RCC 7860 (cell line): ENCODE results near the gene ZNF182.
A peak's percentile ranks its signal among the peaks of the same experiment; 100 is the strongest.
"Not testable (repeated sequence)": the region's sequence is repeated elsewhere in the genome, so short reads cannot be mapped to it uniquely, and the experiment has no call there.

Experiments
- DNase-seq: peaks from one replicate; pipeline ENCODE4 v3.0.0-alpha.2; 2015; ENCODE audit warnings: low spot score
- FAIRE-seq: peaks from 2 replicates; lab custom pipeline; 2012; peaks lifted over from hg19 to GRCh38; lab: Jason Lieb, UNC

The ZNF182 gene

DNA sequence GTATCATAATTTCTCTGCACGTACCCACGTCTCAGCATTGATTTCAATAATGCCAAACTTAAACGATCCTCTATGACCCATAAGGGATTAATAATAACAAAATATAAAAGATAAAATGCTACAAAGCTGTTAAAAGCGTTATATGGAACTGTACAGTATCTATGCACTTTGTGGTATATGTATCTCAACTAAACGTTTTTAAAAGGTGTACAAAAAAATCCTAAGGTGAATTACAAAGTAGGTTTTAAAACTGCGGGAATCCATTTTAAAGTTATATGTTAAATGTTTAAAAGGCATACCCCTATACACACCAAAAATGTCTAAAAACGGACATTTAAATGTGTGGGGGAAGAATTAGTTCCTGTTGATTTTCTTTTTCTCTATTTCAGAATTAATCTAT lies 860 bp downstream of the ZNF182 start:
- DNase-seq, result no peak
- no peak for FAIRE-seq

DNA sequence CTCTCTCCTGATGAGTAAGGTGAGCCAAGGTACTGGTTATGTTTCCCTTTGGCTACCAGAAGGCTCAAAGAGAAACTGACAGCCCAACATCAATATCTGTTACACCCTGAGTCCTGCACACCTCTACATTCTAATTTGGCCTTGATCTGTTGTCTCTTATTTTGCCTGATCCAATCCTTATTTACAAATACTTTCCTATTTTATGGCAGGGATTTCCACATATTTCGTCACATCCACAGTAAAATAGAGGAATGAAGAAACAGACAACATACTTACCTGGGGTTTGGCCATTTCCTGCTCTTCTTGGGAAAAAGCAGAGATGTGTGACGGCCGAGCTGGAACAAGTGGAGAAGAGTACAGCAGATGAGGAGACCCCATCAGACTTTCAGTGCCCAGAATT lies 1.5 kb downstream of the ZNF182 start:
- no peak for DNase-seq
- FAIRE-seq, result no peak

DNA sequence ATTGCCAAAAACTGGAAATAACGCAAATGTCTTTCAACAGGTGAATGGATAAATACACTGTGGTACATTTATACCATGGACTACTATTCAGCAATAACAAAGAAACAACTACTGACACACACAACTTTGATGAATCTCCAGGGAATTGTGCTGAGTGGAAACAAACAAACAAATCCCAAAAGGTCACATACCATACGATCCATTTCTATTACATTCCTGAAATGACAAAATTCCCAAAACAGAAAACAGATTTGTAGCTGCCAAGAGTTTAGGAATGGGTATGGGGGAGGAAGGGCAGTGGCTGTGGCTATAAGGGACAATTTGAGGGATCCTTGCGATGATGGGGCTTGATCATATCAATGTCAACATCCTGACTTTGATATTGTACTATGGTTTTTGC lies 2.5 kb downstream of the ZNF182 start:
- DNase-seq, result no peak
- no peak for FAIRE-seq

DNA sequence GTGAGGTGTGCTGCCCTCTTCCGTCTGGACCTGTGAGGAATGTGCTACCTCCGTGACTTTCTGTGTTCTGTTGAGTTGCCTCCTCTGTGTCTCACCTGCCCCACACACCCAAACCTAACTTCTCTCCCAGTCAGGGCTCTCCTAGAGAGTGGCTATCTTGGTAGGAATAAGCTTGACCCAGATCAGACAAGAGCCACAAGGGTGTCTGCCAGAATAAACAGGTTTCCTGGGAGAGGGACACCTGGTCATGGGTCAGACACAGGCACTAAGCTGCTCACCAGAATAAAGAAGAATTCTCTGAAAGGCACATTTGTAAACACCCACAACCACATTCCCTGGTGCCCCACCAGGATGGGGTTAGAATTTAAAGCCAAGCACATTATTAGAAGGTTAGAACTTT lies 11.1 kb downstream of the ZNF182 start:
- DNase-seq, result no peak
- FAIRE-seq, result no peak

DNA sequence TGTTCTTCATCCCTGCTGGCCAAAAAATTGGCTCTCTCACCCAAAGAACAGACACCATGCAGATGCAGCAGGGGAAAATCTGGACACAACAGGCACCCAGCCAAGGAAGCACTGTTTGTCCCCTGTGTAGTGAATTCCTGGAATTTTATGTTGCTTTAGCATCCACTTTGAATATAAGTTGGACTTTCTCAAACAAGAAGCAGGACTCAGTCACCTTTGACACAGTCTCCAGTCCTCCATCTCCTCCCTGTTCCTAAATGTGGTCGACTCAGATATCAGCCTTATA lies 11.8 kb downstream of the ZNF182 start:
- FAIRE-seq, result no peak
- no peak for DNase-seq

DNA sequence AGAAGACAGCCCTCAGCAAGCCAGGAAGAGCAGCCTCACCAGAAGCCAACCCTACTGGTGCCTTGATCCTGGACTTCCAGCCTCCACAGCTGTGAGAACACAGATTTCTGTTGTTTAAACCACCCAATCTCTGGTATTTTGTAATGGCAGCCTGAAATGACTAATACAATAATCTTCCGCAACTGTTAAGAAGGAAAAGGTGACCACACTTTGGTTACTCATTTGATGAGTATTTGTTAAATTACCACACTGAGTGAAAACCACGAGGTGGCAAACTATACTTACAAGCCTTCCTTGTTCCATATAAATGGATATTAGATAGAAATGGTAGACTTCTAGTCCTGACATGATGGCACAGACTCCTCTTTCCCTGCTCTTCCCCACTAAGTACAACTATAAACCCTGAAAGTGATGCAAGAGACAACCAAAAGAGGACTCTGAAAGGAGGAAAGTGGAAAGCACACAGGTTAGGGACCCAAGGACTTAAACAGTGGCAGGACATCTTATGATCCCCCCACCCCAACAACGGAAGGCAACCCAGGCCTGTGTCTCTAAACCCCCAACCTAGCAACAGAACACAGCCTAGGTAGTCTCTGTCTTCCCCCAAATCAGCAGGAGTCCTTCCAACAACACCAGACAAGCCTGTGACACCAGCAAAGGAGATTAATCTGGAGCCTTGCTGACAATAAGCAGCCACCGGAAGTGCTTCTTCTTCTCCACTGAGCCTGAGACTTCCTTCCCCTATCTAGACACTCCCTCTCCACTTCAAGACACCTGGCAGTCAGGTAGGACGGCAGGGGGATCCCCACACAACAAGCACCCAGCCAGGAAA lies 12.3 kb downstream of the ZNF182 start:
- FAIRE-seq (peak; percentile 95), DNase-seq (peak; percentile 74)

DNA sequence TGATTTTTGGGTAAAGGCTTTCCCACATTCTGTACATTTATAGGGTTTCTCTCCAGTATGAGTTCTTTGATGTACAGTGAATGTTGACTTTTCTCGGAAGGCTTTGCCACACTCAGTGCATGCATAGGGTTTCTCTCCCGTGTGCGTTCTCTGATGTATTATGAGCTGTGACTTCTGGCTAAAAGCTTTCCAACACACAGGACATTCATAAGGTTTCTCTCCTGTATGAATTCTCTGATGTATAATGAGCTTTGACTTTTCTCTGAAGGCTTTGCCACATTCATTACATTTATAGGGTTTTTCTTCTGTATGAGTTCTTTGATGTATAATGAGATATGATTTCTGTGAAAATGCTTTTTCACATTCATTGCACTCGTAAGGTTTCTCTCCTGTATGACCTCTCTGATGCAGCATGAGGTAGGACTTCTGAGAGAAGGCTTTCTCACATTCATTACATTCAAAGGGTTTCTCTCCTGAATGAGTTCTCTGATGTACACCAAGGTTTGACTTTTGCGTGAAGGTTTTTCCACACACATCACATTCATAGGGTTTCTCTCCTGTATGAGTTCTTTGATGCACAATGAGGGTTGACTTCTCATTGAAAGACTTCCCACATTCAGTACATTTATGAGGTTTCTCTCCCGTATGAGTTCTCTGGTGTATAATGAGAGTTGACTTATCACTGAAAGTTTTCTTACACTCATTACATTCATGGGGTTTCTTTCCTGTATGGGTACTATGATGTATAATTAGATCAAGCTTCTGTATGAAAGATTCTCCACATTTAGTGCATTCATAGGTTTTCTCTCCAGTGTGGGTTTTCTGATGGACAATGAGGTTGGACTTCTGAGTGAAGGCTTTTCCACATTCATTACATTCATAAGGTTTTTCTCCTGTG lies 27.3 kb downstream of the ZNF182 start:
- DNase-seq (no peak), FAIRE-seq (no peak)

DNA sequence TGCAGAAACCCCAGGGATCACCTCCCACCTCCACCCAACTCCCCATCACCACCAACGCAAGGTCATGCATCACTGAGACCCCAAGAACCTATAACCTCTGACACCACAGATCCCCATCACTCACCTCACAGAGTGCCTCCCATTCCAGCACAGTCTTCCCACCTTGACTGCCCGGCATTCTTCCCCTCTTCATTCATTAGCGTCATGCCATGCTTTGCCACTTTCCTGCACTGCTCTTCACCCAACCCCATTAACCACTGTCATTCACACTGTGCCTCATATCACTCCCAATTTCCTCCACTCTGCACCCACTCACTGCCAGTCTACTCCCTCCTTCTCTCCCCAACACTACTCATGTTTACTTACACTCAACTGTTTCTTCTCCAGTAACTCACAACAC lies 30.6 kb downstream of the ZNF182 start:
- DNase-seq (no peak), FAIRE-seq (no peak)

DNA sequence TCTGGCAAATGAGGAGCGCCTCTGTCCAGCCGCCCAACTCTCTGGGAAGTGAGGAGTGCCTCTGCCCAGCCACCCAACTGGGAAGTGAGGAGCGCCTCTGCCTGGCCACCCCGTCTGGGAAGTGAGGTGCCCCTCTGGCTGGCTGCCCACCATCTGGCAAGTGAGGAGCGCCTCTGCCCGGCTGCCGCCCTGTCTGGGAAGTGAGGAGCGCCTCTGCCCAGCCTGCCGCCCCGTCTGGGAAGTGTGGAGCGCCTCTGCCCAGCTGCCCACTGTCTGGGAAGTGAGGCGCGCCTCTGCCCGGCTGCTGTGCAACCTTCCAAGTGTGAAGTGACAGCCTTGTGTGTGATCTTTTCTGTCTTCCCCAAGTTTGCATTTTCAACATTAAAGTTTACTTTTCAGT lies 38.3 kb downstream of the ZNF182 start:
- not testable (repeated sequence) for DNase-seq, FAIRE-seq

DNA sequence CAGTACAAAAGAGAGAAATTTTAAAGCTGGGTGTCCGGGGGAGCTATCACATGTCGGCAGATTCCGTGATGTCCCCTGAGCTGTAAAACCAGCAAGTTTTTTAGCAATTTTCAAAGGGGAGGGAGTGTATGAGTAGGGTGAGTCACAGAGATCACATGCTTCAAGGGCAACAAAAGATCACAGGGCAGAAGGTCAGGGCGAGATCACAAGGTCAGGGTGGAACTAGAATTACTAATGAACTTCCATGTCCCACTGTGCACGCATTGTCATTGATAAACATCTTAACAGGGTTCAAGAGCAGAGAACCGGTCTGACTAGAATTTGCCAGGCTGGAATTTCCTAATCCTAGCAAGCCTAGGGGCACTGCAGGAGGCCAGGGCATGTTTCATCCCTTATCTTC lies 42.0 kb downstream of the ZNF182 start:
- not testable (repeated sequence) for DNase-seq, FAIRE-seq

DNA sequence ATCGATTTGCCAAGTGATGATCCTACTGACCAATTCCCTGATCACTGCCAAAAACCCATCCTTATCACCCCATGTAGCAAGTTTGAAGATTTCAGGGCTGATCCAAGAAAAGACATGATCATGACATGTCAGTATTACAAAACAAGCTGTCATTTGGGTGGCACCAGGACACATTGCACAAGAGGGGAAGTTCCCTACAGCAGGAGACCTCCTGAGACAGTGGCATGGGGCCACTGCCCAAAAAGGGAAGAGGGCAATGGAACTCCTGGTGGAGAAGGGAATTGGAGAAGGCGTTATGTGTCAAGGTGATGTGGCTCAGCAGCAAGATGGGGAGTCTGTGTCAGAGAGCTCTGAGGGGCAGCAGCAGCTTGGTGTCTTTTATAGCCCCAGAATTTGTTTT lies 43.4 kb downstream of the ZNF182 start:
- FAIRE-seq (no peak), DNase-seq (no peak)

DNA sequence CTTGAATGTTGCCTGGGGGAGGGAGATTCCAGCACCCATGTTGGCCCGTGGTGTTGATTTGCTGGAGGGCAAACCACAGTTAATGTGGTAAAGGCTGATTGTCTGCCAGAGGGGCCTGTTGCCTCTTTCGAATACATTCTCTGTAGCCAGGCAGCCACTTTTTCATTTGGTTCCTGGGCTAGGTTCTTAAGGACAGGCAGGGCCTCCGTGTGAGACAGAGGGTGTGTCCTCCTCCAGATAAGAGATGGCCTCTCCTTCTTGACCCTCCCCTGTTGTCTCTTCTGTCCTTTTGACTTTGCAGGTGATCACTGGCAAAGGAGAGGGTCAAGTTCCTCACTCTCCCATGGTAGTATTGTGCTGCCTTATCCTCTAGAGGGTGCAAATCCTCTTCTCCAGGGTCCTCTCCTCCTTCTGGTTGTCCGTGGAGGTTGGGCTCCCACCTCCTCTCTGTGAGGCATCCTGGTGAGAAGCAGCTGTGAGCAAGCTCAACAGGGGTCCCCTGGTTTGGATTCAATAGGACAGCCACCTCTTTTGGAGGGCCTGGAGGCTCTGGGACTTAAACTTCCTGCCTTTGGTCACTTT lies 44.9 kb downstream of the ZNF182 start:
- DNase-seq (no peak), FAIRE-seq (no peak)

DNA sequence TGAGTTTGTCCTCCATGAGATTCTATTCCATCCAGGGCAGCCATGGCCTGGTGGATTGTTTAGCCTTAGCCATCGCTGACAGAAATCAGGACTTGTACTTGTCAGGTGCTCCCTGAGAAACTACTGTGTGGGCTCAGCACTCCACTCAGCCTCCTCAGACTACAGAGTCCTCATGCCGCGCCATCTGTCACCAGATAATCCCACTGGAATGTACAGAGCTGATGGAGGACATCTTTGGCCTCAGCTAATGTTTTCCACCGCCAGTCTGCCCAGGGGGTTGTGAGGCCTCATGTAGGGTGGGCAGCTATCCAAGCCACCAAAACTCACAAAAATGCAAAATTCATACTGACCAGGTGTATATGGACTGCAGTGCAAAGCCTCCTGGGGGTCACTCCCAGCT lies 45.6 kb downstream of the ZNF182 start:
- FAIRE-seq, result not testable (repeated sequence)

DNA sequence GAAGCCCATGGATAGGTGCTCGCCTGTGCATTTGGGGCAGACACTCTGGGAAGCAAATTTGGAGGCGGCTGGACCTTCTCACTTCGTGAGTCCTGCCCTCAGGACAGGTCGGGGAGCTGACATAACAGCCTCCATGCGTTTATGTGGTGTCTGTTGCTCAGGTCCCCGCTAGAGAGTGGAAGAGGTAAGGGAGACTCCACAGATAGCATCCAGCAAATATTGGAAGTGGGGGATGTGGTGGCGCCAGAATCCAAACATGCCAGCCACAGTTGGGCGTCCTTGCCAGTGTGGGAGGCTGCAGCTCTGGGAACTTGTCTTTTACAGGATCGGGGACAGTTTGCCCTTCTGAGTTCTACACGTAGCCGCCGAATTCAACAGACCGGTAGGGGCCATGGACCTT lies 47.8 kb downstream of the ZNF182 start:
- FAIRE-seq (no peak), DNase-seq (no peak)

More for the DNA sequence above, 45.6 kb downstream of the ZNF182 start:
- not testable (repeated sequence) for DNase-seq

DNA sequence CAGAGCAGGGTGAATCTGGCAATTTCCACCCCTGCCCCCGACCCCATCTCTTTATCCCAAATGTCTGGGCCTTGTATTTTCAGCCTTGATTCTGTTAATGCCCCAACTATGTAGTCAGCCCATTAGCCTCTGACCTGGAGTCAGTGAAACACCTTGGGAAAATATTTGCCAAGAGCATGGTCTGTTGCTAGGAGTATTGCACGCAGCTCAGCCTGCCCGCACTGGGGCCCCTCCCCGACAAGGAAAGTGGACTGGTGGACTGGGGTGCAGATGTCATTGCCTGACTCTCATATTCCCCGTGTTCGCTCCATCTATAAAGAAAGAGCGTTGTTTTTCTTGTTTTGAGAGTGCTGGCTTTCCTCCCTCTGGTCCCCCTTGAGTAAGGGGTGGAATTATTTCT lies 48.5 kb downstream of the ZNF182 start:
- DNase-seq, FAIRE-seq: not testable (repeated sequence)

DNA sequence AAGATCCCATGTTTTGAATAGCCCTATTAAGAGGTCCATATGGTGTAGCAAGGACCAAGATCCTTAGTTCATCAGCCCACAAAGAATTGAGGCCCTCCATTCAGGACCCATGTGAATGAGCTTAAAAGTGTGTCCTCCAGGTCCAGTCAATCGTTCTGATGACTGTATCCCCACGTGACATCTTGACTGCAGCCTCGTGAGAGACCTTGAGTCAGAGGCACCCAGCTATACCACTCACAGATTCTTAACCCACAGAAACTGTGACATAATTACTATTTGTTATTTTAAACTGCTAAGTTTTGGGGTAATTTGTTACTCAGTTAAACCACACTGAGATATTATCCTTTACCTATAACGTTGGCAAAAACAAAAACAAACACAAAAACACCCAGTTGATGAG lies 62.4 kb downstream of the ZNF182 start:
- peak; percentile 5 for DNase-seq
- peak; percentile 73 for FAIRE-seq

DNA sequence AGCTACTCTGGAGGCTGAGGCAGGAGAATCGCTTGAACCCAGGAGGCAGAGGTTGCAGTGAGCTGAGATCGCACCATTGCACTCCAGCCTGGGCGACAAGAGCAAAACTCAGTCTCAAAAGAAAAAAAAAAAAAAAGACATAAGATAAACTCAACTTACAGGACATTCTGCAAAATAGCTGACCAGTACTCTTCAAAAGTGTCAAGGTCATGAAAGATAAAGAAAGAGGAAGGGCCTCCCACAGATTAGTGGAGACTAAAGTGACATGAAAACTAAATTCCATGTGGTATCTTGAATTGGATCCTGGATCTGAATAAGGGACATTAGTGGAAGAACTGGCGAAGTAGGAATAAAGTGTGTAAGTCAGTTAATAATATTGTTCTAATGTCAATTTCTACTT lies 63.3 kb downstream of the ZNF182 start:
- no peak for FAIRE-seq
- no peak for DNase-seq

DNA sequence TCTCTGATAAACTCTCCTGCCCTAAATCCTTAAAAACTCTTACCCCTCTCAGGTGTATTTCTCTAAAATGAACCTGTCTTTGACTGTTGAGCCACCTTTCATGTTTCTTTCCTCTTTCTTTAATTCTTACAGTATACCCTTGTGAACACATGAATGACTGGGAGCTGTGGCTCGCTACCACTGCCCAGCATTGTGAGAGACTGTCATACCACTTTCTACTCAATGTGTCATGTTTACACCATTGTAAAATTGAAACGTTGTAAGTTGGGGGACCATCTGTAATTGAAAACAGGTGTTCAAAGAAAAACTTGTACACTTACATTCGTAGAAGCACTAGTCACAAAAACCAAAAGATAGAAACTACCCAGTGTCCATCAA lies 66.9 kb downstream of the ZNF182 start:
- FAIRE-seq, result no peak
- DNase-seq, result no peak

DNA sequence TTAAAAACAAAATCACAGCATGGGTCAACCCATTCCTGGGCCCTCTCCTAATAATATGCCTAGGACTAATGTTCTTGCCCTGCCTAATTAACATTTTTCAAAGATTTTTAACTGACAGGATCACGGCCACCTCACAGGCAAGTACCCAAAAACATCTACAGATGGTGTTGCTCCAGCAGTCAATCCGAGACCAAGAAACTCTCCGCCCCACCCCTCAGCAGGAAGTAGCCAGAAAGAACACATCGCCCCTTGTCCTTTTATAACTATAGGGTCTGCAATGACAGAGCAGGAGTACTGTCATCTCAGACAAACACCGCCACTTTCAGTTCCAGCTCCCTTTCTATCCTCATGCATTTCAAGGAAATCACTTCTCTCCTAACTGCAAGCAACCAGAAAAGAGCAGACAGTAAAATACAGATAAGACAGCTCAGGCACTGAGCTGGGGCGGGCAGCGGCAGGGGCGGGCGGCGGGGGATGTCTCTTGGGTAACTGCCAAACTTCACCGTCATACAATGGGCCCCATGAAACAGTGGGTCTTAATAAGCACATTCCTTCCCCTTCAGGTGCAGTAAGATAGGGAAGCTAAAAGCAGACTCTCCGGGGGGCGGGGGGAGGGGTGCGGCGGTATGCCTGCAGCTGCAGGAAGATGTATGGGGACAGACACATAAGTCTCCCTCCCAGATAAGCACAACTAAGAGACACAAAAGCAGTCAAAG lies 67.4 kb downstream of the ZNF182 start:
- DNase-seq (no peak), FAIRE-seq (no peak)

DNA sequence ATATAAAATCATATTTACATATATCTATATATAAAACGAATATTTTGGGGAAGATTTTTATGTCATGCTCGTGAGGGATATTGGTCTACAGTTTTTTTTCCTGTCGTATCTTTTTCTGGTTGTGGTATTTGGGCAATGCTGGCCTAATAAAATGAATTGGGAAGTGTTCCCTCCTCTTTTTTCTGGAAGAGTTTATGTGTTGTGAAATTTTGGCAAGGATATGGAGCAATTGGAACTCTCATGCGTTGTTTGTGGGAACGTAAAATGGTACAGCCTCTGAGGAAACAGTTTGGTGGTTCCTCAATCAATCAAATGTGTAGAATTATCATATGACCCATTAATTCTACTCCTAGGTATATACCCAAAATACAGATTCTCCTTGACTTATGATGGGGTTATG lies 69.8 kb downstream of the ZNF182 start:
- FAIRE-seq, result no peak
- DNase-seq, result no peak

DNA sequence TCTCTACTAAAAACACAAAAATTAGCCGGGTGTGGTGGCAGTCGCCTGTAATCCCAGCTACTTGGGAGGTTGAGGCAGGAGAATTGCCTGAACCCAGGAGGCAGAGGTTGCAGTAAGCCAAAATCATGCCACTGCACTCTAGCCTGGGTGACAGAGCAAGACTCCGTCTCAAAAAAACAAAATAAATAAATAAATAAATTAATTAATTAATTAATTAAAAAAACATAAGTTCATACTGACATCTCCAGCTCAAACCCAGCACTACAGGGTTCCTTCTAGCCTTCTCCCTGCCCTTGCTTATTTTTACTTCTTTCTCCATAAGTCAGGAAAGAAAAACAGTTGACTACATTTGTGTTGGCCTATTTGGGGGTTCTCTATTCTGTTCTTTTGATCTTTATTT lies 71.8 kb downstream of the ZNF182 start:
- not testable (repeated sequence) for DNase-seq, FAIRE-seq
